Dedifferentiated amniotic fluid mesenchymal stem cell (primary cell): ENCODE measurements around the gene ESRRA.

Experiments used
- DNase-seq: peaks from one replicate; pipeline ENCODE4 v3.0.0-alpha.2; 2016; ENCODE audit errors: extremely low spot score

Gene ESRRA

DNA sequence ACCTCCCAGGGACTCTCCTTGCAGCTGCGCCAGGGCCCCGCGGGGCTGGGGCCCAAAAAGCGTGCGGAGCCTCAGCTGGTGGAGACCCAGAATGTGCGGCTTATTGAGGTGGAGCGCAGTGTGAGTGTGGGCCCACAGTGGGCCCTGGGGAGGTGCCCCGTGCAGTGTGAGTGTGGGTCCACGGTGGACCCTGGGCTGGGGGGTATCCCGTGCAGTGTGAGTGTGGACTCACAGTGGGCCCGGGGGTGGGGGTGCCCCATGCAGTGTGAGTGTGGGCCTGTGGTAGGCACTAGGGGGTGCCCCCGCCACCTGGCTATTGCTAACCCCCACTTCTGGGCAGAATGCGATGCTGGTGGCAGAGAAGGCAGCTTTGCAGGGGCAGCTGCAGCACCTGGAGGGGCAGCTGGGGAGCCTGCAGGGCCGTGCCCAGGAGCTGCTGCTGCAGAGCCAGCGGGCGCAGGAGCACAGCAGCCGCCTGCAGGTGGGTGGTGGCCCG lies 45.9 kb downstream of the ESRRA start:
- DNase-seq = no peak

DNA sequence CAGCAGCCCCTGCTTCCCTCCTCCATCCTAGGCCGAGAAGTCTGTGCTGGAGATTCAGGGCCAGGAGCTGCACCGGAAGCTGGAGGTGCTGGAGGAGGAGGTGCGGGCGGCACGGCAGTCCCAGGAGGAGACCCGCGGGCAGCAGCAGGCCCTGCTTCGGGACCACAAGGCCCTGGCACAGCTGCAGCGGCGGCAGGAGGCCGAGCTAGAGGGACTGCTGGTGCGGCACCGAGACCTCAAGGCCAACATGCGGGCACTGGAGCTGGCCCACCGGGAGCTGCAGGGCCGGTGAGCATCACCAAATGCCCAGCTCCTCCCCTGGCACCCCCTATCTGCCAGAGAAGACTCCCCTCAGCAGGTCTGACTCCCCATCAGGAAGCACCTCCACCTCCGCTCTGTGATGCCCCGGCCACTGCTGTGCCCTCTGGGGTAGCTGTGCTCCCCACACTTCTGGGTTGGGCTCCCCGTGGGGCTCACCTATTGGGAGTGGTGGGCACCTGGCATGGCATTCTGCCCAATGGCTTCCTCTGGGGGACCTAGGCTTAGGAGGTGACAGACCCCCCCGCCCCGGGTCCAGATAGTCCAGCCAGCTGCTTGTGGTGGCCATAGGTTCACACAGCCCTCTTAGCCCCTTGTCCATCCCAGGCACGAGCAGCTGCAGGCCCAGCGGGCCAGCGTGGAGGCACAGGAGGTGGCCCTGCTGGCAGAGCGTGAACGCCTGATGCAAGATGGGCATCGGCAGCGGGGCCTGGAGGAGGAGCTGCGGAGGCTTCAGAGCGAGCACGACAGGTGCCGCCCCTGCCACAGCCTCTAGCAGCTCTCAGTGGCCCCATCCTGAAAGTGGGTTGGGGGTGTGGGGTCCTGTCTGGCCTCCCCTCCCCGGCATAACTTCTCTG lies 47.0 kb downstream of the ESRRA start:
- no peak for DNase-seq

- DNase-seq = no peak
Observed at GRCh38 chr11:64352995-64353714, 47.8 kb downstream of the ESRRA start.

DNA sequence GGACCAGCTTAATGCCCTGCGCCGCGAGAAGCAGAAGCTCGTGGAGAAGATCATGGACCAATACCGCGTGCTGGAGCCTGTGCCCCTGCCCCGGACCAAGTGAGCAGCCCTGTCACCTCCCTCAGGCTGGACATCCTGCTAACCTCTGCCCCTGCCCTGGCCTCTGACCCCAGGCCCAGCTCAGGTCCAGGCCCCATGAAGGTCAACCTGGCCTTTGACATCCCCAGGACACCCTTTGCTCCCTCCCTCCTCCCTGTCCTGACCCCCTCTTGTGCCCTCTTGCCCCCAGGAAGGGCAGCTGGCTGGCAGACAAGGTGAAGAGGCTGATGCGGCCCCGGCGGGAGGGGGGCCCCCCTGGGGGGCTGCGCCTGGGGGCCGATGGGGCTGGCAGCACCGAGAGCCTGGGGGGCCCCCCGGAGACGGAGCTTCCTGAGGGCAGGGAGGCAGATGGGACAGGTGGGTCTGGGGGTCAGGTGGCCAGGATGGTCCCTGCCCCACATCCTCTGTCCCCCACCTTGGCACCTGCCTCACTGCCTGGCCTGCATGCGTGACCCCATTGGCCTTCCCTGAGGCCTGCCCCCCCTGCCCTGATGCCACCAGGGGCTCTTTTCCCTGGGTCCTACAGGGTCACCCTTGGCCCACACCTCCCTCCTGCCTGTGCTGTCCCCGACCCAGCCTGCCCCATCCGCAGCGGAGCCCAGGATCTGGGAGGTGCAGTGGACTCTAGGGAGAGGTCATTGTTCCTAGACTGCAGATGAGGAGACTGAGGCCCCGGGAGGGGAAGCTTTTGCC lies 48.6 kb downstream of the ESRRA start:
- no peak for DNase-seq

GRCh38 chr11:64355078-64355940 lies 50.0 kb downstream of the ESRRA start:
- peak; percentile 36 for DNase-seq

DNA sequence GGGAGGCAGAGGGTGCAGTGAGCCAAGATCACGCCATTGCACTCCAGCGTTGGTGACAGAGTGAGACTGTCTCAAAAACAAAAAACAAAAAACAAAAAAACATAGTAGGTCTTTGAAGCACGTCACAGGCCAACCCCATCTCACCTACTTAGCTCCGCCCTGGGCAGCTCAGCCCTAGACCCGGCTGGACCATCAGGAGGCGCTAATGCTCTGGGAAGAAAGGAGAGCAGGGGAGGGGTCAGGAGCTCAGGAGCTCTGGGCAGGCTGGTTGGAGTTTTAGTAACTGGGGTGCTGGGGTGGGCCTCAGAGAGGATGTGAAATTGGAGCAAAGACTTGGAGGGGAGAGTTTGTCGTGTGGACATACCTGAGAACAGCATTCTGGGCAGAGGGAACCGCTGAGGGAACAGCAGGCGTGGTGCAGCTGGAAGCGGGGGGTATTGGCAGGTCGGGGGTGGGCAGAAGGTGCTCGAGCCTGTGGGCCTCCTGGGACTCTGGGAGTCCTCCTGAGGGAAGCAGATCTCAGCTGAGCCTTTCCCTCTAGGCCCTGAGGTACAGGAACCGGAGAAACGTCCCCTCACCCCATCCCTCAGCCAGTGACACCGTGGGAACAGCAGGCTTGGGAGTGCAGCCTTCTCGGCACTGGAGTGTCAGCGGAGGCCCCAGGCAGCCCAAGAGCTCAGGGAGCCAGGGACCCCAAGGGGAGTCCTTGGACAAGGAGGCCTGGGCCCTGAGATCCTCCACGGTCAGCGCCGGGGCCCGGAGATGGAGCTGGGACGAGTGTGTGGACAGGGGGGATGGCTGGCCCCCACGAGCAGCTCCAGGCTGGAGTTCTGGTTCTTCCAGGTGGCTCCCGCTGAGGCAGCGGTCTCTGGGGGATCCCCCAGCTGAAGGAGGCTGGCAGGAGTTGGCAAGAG lies 51.4 kb downstream of the ESRRA start:
- DNase-seq = no peak

DNA sequence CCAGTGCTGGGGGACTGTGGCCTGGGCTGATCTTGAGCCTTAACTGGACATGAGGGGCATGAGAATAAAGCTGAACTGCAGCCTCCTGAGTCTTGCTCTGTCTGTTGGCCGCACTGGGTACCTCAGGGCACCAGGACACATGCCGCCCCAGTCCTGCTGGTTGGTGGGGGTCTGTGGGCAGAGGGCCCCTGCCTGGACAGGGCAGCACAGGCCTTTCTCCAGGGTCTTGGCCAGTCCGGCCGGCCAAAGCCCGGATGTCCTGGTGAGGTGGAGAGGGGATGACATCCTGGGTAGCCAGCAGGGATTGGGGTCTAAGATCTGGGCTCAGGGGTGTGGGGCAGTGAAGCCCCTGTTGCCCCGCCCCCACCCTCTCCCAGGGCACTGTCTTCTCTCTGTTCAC lies 52.1 kb downstream of the ESRRA start:
- DNase-seq = no peak

DNA sequence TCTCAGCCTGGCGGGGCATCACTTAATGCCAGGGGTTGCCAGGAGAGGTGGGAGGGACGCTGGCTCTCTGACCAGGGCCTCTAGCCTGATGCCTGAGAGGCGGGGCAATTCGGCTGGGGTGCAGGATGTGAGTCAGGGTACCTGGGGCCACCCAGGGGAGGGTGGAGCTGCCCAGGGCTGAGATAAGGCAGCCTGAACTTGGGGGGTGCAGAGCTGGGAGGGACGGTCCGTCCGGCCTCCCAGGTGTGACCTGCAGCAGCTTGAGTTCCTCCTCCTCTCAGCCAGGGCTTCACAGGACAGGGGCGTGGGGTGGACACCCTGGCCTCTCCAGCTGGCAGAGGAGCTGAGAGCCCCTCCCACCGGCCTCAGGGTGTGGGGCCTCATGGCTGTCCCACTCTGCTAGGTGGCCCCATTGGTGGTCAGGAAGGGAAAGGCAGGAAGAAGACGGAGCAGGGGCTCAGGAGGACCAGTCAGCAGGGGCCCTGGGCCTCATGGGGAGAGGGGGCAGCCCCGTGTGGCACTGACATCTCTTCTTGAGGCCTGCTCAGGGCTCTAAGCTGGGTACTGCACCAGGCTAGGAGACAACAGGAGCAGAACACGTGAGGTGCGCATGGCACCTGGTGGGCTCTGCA lies 52.7 kb downstream of the ESRRA start:
- DNase-seq = no peak

GRCh38 chr11:64358536-64358906 lies 53.2 kb downstream of the ESRRA start:
- DNase-seq = no peak

DNA sequence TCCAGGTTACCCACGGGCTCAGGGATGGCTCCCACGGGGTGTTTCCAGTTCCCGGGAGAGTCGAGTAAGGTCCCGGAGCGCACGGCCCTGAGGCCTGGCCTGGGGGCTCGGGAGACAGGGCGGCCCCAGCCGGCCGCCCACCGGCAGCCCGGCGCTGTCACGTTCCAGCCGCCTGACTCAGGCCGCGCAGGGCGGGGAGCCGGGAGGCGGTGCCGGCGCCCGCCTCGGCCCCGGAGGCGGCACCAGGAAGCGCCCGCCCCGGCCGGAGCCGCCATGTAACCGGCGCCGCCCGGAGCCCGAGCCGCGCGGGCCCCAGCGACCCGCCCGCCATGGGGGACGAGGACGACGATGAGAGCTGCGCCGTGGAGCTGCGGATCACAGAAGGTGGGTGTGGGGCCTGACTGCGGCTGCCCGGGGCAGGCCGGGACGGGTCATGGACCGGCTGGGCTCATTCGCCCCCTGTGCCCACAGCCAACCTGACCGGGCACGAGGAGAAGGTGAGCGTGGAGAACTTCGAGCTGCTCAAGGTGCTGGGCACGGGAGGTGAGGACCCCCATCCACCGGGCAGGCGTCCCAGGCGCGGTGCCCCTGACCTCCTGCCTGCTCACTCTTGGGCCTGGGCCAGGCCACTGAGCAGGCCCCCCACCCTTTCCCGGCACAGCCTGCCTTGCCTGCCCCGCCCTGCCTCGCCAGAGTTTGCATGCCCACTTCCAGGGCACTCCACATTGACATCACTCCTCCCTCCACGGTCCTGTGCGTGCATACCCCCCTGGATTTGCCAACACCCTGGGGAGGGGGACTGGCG lies 53.8 kb downstream of the ESRRA start, which contains the start of gene RPS6KA4:
RPS6KA4 (plus strand) TSS at position 256 of the 805 bp plus-strand sequence; CDS start at position 330, 74 bp downstream.
- DNase-seq = peak; percentile 38

DNA sequence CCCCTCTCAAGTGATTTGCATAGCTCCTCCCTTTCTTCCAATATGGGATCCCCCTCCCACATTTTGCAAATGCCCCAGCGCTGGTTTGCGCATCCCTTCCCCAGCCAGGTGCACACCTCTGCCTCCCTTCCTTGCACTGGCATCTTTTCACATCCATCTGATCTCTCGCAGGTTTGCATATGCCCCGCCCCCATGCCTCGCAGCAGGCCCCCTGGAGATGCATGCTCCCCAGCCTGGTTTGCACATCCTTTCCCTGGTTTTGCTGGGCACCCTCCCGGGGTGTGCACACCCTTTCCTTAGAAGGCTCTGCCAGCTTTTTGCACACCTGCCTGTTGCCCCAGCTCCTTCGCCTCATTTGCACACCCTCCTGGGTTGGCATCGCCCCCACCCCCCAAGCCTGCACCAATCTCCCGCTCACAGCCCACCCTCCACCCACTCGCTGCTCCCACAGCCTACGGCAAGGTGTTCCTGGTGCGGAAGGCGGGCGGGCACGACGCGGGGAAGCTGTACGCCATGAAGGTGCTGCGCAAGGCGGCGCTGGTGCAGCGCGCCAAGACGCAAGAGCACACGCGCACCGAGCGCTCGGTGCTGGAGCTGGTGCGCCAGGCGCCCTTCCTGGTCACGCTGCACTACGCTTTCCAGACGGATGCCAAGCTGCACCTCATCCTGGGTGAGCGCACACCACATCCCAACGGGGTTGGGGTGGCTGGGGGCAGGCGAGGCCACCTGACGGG lies 54.6 kb downstream of the ESRRA start:
- DNase-seq = no peak

GRCh38 chr11:64360448-64360921 lies 55.2 kb downstream of the ESRRA start:
- no peak for DNase-seq

GRCh38 chr11:64361659-64362058 lies 56.3 kb downstream of the ESRRA start:
- DNase-seq = no peak

DNA sequence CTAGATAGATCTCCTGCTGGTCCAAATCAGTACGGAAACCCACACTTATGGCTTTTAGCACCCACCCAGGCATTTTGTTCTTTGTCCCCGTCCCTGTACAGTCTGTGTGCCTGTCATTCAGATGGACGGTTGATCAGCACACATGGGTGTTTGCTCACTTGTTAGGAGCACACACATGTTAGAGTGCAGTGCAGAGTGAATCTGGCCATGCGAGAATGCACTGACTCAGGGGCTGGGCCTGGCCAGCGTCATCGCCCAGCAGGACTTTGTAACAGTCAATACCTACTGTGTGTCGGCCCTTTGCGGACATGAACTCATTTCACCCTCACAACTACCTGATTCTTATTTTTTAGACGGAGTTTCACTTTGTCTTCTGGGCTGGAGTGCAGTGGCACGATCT lies 57.0 kb downstream of the ESRRA start:
- no peak for DNase-seq

DNA sequence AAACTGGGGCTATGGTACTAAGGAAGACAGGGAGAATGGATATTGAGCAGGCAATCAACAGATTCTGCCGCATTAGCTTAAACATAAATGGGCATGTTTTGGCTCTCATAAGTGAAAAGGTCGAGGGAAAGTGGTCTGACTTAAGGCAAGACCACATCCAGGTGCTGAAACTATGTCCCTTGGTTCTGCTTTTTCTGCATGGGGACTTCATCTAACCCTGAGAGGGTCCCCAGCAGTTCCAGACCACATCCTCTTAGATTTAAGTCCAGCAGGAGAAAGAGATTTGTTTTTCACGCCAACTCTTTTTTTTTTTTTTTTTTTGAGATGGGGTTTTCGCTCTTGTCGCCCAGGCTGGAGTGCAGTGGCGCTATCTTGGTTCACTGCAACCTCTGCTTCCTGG lies 59.1 kb downstream of the ESRRA start:
- no peak for DNase-seq

DNA sequence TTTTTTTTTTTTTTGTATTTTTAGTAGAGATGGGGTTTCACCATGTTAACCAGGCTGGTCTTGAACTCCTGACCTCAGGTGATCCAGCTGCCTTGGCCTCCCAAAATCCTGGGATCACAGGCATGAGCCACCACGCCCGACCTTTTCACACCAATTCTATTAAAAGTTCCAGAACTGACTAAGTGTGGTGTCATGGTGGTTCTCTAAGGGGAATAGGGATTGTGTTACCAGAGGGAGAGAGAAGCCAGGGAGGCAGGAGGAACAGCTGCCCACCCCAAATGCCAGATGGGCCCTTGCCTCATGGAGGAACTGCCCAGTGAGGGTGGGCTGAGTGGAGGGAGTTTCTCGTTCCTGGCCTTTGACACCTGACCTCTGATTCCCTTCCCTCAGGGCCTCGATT lies 59.6 kb downstream of the ESRRA start:
- no peak for DNase-seq
